Esophagus muscularis mucosa (tissue), 4 donors: ENCODE data around the gene SLC35F2.
"Not testable (repeated sequence)": the region's sequence is repeated elsewhere in the genome, so short reads cannot be mapped to it uniquely, and the experiment has no call there.

Experiments used
- CTCF ChIP-seq, 3 experiments: fragments of 200-600 bp in 2 of 3; fragments of 450-650 bp in 1 of 3; sonication (generic) in 2 of 3; IDR thresholded peaks; one replicate each; pipeline ENCODE4 v1.5.1; 2017 to 2019; ENCODE audit warnings: antibody characterized with exemption in 3 of 3, mild to moderate bottlenecking in 2 of 3, moderate library complexity in 1 of 3
- EP300 ChIP-seq: sonication (generic); formaldehyde crosslinking; IDR thresholded peaks from one replicate; pipeline ENCODE4 v1.6.1; 2017; ENCODE audit warnings: antibody characterized with exemption
- POLR2A ChIP-seq: fragments of 450-650 bp; IDR thresholded peaks from one replicate; pipeline ENCODE4 v1.6.1; 2017; ENCODE audit warnings: antibody characterized with exemption, moderate library complexity, mild to moderate bottlenecking, low read depth
- POLR2AphosphoS5 ChIP-seq, 2 donors: sonication (generic); formaldehyde crosslinking; IDR thresholded peaks; one replicate each; pipeline ENCODE4 v1.6.1; 2017; ENCODE audit warnings: antibody characterized with exemption in 2 of 2

GRCh38 chr11:107833926-107834325 is 24.7 kb downstream of the SLC35F2 start:
- not testable (repeated sequence) for TF ChIP-seq CTCF (IDR thresholded peaks at IDR 0.05); EP300; POLR2A; POLR2AphosphoS5 (IDR thresholded peaks at IDR 0.05)
